Inflammatory macrophage treated with lipopolysaccharide for 1 hour (primary cell): Measurements from ENCODE around the gene SRF.
"Not testable (repeated sequence)": the region's sequence is repeated elsewhere in the genome, so short reads cannot be mapped to it uniquely, and the experiment has no call there.

Source experiments
- DNase-seq, 2 donors: peaks; one replicate each; pipeline ENCODE4 v3.0.0-alpha.2; 2020 to 2022

Gene SRF

DNA sequence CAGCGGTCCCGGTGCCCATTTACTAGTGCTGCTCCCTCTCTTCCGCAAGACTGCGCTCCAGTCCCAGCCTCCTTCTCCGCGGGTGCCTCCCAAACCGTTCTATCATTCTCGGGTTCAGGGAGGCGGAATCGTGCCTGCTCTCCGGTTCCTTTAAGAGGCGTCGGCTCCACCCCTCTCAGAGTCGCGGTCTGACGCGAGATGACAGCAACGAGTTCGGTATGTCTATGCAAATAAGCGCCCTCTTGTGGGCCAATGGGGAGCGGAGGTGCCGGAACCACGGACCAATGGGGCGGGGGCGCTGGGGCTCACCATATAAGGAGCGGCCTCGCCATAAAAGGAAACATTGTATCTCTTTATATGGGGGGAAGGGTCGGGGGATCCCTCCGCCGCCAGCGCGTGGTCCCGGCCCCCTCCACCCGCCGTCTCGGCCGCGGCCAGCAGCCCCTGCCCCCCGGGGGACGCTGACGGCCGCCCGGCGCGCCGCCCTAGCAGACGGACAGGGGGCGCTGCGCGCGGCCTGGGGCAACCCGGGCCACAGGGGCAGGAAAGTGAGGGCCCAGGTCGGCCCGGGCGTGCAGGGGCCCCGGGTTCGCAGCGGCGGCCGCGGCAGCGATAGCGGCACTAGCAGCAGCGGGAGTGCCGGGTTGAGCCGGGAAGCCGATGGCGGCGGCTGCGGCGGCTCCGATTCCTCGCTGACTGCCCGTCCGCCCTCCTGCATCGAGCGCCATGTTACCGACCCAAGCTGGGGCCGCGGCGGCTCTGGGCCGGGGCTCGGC lies at the start of gene SRF:
SRF (plus strand) TSS at position 339 of the 776 bp plus-strand sequence; CDS start at position 727, 388 bp downstream.
- peak; percentile 99 to 100 for DNase-seq

DNA sequence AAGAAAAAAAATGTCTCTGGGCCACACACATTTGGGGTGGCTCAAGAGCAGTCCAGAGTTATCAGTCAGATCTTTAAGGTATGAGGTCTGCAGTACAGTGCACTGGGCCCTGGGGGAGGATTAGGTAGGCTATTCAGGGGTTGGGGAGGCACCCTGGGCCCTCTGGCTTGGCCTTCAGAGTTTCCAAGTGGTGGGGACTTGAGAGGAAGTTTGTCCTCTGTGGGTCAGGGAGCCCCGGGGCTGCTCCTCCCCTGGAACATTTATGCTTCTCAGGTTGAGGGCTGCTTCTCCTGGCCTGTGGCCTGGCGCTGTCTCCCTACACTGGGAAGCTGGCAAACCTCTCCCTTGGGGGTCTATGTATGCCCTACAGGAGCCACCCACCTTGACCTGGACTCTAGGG lies 48.9 kb upstream of the SRF start:
- DNase-seq: no peak

DNA sequence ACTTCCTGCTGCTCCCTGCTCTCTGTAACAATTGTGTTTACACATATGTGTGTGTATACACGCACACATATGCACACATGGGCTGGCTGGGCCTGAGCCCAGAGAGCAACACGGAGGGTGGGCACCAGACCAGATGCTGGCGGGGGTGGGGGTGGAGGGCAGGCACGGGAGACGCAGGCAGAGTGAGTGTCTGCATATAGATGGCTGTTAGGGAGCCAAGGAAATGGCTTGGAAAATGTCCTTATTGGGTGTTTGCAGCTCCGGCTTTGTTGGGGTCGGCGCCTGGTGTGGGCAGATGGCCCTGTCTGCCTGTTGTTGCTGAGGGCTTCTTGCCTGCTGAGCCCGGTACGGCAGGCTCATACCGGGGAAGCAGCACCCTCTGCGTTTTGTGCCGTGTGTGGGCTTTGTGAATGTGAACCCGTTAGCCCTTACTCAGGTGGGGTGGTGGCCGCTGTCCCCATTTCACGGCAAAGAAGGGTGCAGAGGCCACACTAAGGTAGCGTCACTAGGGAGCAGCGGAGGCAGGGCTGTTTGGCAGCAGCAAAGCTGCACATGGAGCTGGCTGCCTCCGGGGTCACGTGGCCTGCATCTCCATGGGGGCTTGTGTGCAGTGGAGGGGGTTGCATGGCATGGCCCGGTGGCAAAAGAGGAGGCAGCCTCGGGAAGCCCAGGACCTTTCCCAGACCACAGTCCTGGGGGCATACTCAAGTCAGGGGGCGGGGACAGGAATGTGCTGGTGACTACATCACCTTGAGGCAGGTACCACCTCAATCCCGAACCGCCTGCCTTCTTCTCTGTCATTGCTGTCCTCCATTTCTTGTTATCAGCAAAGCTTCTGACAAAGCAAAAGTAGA lies 47.4 kb upstream of the SRF start:
- DNase-seq: no peak

- DNase-seq: no peak
Observed at GRCh38 chr6:43124481-43124880, 46.6 kb upstream of the SRF start.

GRCh38 chr6:43125119-43125518 lies 46.0 kb upstream of the SRF start:
- DNase-seq: no peak

DNA sequence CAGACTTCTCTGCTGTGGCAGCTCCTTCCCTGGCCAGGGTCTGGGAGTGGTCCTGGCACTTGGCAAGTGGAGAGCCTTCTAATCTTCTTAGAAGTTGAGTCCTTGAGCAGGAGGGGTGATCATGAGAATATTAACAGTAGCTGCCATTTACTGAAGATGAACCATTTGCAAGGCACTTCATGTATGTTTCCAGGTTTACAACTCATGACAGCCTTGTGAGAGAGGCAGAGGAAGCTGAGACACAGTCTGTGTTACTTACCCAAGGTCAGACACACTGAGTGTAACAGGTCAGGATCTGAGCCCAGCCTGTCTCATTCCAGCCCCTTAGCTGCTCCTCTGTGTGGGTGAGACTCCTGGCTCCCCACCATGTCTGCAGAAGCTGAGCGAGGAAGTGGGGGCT lies 45.5 kb upstream of the SRF start:
- peak in 1 of 2 donors; percentile 23 for DNase-seq

DNA sequence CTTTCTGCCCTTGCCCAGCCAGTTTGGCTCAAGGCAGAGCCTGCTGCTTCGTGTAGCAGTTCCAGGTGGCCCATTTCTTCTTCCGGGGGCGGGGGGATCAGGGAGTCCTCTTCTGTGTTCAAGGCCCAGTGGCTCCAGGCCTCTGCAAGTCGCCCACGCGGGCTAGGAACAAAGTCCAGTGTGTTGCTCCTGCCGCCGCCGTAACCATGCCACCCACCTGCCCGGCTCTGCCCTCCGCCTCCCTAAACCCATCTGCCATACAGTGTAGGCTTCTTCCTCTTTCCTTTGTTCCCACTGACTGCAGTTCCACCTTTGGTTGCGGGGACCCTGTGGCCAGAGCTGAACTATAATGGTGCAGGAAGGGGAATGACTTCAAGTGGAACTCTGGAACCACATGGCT lies 43.9 kb upstream of the SRF start:
- peak in 1 of 2 donors; percentile 20 for DNase-seq

- DNase-seq: no peak
Observed at GRCh38 chr6:43127877-43128276, 43.2 kb upstream of the SRF start.

DNA sequence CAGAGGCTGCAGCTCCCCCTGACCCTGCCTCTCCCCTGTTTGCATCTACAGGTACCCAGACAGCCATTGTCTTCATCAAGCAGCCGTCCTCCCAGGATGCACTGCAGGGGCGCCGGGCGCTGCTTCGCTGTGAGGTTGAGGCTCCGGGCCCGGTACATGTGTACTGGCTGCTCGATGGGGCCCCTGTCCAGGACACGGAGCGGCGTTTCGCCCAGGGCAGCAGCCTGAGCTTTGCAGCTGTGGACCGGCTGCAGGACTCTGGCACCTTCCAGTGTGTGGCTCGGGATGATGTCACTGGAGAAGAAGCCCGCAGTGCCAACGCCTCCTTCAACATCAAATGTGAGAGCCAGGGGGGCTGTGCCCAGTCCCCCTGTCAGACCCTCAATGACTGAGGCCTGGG lies 42.1 kb upstream of the SRF start:
- no peak for DNase-seq

DNA sequence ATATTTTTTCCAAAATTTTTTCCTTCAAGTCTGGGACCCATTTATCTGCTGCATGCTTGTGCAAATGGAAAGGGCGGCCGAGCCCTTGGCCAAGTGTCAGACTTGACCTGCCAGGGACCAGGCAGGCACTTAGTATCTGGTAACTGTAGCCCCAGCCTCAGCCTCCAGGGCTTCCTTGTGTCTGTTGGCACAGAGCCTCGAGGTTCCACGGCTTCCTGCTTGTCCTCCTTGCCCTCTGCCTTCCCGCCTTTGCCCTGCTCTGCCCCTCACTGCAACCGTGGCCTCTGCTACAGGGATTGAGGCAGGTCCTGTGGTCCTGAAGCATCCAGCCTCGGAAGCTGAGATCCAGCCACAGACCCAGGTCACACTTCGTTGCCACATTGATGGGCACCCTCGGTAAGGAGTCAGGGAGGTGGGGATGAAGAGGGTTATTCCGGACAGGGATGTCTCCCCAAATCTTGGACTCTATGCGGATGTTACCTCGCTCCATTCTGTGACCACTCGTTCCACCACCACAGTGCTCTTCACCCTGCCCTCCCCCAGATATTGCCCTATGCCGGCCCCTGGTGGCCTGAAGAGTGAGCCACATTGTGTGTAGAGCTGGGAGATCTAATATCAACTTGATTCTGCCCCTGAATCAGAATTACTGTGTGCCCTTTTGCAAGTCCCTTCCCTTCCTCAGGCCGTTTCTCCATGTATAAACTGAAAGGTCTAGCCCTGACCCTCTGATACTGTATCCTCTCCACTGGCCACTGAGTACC lies 41.5 kb upstream of the SRF start:
- DNase-seq: no peak

DNA sequence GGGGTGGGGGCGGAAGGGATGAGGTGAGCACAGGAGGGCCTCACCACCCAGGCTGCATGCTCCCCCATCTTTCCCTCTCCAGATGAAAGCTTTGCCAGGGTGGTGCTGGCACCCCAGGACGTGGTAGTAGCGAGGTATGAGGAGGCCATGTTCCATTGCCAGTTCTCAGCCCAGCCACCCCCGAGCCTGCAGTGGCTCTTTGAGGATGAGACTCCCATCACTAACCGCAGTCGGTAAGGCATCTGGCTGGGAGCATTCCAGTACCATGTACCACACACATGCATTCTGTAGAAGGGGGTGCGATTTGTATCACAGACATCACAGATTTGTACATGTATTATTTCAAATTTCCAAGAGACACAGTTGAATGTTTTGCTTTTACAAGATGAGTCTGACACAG lies 40.6 kb upstream of the SRF start:
- DNase-seq: no peak

- DNase-seq: not testable (repeated sequence)
Observed at GRCh38 chr6:43131379-43131778, 39.7 kb upstream of the SRF start.

- DNase-seq: no peak
Observed at GRCh38 chr6:43138267-43138666, 32.8 kb upstream of the SRF start.

GRCh38 chr6:43139973-43140372 lies 31.1 kb upstream of the SRF start:
- peak in 1 of 2 donors; percentile 62 for DNase-seq

DNA sequence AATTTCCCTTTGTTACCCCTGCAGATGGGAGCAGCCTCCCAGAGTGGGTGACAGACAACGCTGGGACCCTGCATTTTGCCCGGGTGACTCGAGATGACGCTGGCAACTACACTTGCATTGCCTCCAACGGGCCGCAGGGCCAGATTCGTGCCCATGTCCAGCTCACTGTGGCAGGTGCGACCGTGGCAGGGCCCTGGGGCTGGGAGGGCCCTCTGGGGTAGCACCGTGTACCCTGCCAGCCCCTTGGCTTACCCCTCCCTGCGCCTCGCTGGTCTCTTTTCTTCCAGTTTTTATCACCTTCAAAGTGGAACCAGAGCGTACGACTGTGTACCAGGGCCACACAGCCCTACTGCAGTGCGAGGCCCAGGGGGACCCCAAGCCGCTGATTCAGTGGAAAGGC lies 29.4 kb upstream of the SRF start:
- DNase-seq: no peak

GRCh38 chr6:43142101-43142500 lies 29.0 kb upstream of the SRF start:
- DNase-seq: no peak

- peak; percentile 32 to 73 for DNase-seq
Observed at GRCh38 chr6:43143235-43144128, 27.6 kb upstream of the SRF start.

- no peak for DNase-seq
Observed at GRCh38 chr6:43144879-43145278, 26.2 kb upstream of the SRF start.

DNA sequence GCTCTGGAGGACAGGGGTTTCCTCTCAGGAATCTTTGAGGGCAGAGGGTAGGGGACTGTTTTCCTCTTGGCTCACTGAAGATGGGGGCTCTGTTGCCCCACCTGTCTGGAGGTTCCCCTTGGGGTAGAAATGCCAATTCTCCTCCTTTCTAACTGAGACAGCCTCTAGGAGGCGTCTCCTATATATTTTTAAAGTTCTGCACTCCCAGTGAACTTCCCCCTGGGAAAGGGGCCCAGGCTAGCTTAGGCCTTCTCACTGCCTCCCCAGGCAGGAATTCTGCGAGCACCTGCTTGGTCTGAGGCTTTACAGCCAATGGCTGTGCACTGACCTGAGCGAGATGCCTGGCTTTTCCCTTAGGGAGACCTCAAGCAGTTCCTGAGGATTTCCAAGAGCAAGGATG lies 24.8 kb upstream of the SRF start:
- DNase-seq: no peak

DNA sequence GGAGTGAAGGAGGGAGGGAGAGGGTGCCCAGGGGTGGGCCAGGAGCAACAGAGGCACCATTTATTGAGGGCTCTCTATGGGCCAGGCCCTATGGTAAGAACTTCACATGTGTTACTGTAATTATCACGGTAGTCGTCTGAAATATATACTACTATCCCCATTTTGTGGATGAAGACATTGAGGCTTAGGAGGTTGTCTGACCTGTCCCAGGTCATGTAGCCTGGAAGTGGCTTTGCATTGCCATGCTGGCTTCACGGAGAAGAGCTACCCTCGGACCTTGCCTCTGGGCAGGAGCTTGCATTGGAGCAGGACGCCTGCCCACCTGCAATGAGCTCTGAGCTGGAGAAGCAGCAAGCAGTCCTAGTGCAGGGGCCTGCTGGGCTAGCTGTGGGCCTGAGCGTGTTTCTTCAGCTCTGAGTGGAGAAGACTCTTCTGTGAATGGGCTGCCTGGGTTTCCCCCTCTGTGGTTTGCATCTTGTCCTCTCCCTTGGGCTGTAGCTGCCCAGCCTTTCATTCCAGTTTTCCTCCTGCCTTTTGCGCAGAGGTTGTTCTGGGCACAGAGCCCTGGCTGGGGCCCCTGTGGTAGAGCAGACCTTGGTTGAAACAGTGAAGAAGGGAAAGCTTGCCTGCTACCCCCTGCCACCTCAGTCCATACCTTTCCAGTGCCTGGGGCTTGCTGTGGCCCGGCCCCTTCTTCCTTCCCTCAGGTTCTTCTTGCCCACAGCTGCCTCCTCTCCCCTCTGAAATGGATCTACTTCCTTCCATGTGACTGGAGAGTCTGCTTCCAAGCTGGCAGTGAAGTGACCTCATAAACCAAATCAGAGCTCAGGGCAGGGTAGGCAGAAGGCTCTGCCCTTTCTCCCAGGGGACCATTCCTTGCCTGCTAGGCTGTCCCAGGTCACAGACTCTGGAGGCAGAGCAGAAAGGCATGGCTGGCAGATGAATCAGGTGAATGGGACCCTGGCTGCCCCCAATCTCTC lies 24.1 kb upstream of the SRF start:
- DNase-seq: no peak
